HG02973 (cell line): ENCODE results near the gene TAF4.

Experiments used
- ATAC-seq: cut with Tn5 transposase; IDR thresholded peaks from one replicate; pipeline ENCODE4 v1.9.1; 2021; ENCODE audit warnings: moderate library complexity; ENCODE audit not compliant: unreplicated experiment

The TAF4 gene

GRCh38 chr20:61966492-61967244 is 99.0 kb downstream of the TAF4 start:
- ATAC-seq: no peak

GRCh38 chr20:61965606-61966491 is 99.8 kb downstream of the TAF4 start:
- ATAC-seq: no peak

GRCh38 chr20:61964675-61965605 is 100.7 kb downstream of the TAF4 start:
- no peak for ATAC-seq

GRCh38 chr20:61963885-61964674 is 101.6 kb downstream of the TAF4 start:
- no peak for ATAC-seq

GRCh38 chr20:61963149-61963548 is 102.5 kb downstream of the TAF4 start:
- no peak for ATAC-seq

- no peak for ATAC-seq
Observed at GRCh38 chr20:61960836-61961235, 104.8 kb downstream of the TAF4 start.

GRCh38 chr20:61958773-61959700 is 106.6 kb downstream of the TAF4 start:
- no peak for ATAC-seq

GRCh38 chr20:61957961-61958715 is 107.5 kb downstream of the TAF4 start:
- ATAC-seq: no peak

GRCh38 chr20:61956396-61957342 is 109.0 kb downstream of the TAF4 start:
- no peak for ATAC-seq

- no peak for ATAC-seq
Observed at GRCh38 chr20:61955668-61956395, 109.8 kb downstream of the TAF4 start.

- no peak for ATAC-seq
Observed at GRCh38 chr20:61954276-61955021, 111.2 kb downstream of the TAF4 start.

GRCh38 chr20:61953037-61954021 is 112.4 kb downstream of the TAF4 start:
- no peak for ATAC-seq

- no peak for ATAC-seq
Observed at GRCh38 chr20:61951695-61952533, 113.8 kb downstream of the TAF4 start.

- ATAC-seq: no peak
Observed at GRCh38 chr20:61950641-61951071, 115.0 kb downstream of the TAF4 start.
